Neural crest cell (in vitro differentiated cells): ENCODE measurements around the gene CREBRF. TPM values are rescaled to one million over a fixed set of nuclear protein-coding genes. Genes with fewer than 3 reads are reported as not detected.
A peak's percentile ranks its signal among the peaks of the same experiment; 100 is the strongest.

Experiments
- DNase-seq: peaks from one replicate; pipeline ENCODE4 v3.0.0; 2021; ENCODE audit warnings: low read depth, mixed read lengths, low spot score
- H3K27ac Mint-ChIP-seq: one replicate; pipeline ENCODE4 v1.8.0; 2021; ENCODE audit warnings: mild to moderate bottlenecking, mixed read lengths; ENCODE audit not compliant: unreplicated experiment
- H3K27me3 Mint-ChIP-seq: 2 replicates; pipeline ENCODE4 v1.8.0; 2021; ENCODE audit warnings: low read depth, mild to moderate bottlenecking, mixed read lengths
- H3K36me3 Mint-ChIP-seq: 2 replicates; pipeline ENCODE4 v1.8.0; 2021; ENCODE audit warnings: low read depth, mild to moderate bottlenecking, mixed read lengths
- H3K4me1 Mint-ChIP-seq: 2 replicates; pipeline ENCODE4 v1.8.0; 2021; ENCODE audit warnings: mixed read lengths
- H3K4me3 Mint-ChIP-seq: one replicate; pipeline ENCODE4 v1.8.0; 2021; ENCODE audit warnings: mild to moderate bottlenecking, mixed read lengths
- H3K9me3 Mint-ChIP-seq: 2 replicates; pipeline ENCODE4 v1.8.0; 2021; ENCODE audit warnings: mixed read lengths
- total RNA-seq: library from RNA; stranded (reverse); gene quantifications from 2 replicates; pipeline ENCODE4 v1.2.1, GENCODE V29; 2021
- TF ChIP-seq, protein P1 (sequence below): fragments of 200-600 bp; sonication (generic); conservative IDR thresholded peaks from 2 replicates; pipeline ENCODE4 v1.5.0; 2021; ENCODE audit warnings: antibody characterized with exemption, mild to moderate bottlenecking

CREBRF gene
- total RNA-seq, 1 donor from 2014 or later, result 5.2 TPM

DNA sequence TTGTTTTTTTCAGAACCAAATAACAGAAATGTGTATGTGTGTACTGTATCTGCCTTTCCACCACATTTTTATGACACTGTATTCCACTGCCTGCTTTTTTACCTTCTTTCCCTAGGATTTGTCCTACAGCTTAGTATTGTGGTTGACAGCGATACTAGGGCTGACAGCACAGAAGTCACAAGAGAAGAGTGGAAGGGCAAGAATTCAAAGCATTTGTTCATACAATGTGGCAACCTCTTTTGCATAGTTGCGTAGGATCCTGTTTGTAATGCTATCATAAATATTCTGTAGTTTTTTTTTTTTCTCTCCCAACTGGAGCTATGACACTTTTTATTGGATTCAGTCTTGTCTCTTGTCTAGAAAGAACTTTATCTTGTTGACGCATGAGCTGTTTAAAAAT, 82.6 kb downstream of the CREBRF start:
- no peaks in the 10 kb centered on the region for H3K9me3 Mint-ChIP-seq
- no peaks in the 10 kb centered on the region for H3K4me1 Mint-ChIP-seq
- no peak for DNase-seq
- TF ChIP-seq, protein P1, sequence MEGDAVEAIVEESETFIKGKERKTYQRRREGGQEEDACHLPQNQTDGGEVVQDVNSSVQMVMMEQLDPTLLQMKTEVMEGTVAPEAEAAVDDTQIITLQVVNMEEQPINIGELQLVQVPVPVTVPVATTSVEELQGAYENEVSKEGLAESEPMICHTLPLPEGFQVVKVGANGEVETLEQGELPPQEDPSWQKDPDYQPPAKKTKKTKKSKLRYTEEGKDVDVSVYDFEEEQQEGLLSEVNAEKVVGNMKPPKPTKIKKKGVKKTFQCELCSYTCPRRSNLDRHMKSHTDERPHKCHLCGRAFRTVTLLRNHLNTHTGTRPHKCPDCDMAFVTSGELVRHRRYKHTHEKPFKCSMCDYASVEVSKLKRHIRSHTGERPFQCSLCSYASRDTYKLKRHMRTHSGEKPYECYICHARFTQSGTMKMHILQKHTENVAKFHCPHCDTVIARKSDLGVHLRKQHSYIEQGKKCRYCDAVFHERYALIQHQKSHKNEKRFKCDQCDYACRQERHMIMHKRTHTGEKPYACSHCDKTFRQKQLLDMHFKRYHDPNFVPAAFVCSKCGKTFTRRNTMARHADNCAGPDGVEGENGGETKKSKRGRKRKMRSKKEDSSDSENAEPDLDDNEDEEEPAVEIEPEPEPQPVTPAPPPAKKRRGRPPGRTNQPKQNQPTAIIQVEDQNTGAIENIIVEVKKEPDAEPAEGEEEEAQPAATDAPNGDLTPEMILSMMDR, result no peak
- no peaks in the 10 kb centered on the region for H3K36me3 Mint-ChIP-seq
- peaks cover 3% of the 10 kb centered on the region for H3K27me3 Mint-ChIP-seq
- no peak overlapping the region for H3K27ac Mint-ChIP-seq
- no peak overlapping the region for H3K4me3 Mint-ChIP-seq

DNA sequence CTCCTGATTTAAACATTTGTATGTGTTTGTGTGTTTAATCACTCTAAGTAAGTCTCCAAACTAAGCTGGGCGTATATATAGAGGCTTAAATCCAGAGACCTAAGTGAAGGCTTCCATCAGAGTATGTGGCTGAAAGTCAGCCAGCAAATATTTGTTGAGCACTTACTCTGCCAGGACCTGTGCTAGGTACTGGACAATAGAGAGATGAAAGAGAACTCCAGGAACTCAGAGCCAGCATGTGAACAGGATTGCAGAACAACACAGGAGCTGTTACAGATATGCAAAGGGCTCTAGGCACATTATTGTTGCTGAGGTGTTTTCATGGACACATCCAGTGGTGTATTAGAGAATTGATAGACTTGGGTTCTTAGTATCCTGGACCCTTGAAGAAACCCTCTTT, 83.5 kb downstream of the CREBRF start:
- H3K27ac Mint-ChIP-seq, result no peak overlapping the region
- TF ChIP-seq, protein P1, result no peak
- no peaks in the 10 kb centered on the region for H3K9me3 Mint-ChIP-seq
- no peaks in the 10 kb centered on the region for H3K36me3 Mint-ChIP-seq
- H3K4me1 Mint-ChIP-seq, result peaks cover 4% of the 10 kb centered on the region
- H3K4me3 Mint-ChIP-seq, result no peak overlapping the region
- peaks cover 5% of the 10 kb centered on the region for H3K27me3 Mint-ChIP-seq
- DNase-seq, result no peak

DNA sequence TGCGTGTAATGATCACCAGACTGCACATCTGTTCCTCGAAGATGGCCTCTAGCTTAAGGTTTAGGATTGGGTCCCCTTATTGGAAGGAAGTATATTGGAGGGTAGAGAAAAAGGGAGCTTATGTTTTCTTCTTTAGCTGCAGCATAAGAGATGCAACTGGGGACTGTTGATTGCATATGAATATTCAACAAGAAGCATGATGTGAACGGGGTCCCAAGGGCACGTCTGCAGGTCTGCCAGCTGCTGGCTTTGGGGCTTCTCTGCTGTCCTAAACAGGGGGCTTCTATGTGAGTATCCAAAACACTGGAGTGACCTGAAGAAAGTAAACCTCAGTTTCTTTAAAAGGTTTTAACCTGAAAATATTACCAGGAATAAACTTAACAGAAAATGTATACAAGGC, 84.6 kb downstream of the CREBRF start:
- peaks cover 5% of the 10 kb centered on the region for H3K27me3 Mint-ChIP-seq
- no peak overlapping the region for H3K4me3 Mint-ChIP-seq
- peaks cover 11% of the 10 kb centered on the region for H3K4me1 Mint-ChIP-seq
- DNase-seq, result no peak
- TF ChIP-seq, protein P1, result no peak
- no peaks in the 10 kb centered on the region for H3K9me3 Mint-ChIP-seq
- no peaks in the 10 kb centered on the region for H3K36me3 Mint-ChIP-seq
- no peak overlapping the region for H3K27ac Mint-ChIP-seq

DNA sequence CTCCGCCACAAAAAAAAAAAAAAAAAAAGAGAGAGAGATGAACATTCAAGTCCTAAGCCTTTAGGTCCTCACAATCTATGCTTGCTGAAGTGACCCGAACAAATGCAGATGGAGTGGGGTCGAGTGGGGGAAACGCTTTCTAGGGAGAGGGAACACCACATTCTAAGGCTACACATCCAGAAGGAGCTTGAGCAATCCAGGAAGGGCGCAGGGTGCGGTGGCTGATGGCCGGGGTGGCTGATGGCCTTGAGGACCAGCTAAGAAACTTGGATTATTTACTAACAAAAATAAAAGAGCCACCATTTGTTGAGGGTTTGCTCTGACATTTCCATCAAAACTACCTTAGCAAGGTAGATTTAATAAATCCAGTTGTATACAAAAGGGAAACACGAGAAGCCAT, 87.4 kb downstream of the CREBRF start:
- peaks cover 5% of the 10 kb centered on the region for H3K27me3 Mint-ChIP-seq
- no peak overlapping the region for H3K27ac Mint-ChIP-seq
- H3K4me3 Mint-ChIP-seq, result peak overlapping the region; percentile 99
- TF ChIP-seq, protein P1, result no peak
- no peak for DNase-seq
- H3K9me3 Mint-ChIP-seq, result no peaks in the 10 kb centered on the region
- H3K36me3 Mint-ChIP-seq, result peaks cover 3% of the 10 kb centered on the region
- peaks cover 14% of the 10 kb centered on the region for H3K4me1 Mint-ChIP-seq

DNA sequence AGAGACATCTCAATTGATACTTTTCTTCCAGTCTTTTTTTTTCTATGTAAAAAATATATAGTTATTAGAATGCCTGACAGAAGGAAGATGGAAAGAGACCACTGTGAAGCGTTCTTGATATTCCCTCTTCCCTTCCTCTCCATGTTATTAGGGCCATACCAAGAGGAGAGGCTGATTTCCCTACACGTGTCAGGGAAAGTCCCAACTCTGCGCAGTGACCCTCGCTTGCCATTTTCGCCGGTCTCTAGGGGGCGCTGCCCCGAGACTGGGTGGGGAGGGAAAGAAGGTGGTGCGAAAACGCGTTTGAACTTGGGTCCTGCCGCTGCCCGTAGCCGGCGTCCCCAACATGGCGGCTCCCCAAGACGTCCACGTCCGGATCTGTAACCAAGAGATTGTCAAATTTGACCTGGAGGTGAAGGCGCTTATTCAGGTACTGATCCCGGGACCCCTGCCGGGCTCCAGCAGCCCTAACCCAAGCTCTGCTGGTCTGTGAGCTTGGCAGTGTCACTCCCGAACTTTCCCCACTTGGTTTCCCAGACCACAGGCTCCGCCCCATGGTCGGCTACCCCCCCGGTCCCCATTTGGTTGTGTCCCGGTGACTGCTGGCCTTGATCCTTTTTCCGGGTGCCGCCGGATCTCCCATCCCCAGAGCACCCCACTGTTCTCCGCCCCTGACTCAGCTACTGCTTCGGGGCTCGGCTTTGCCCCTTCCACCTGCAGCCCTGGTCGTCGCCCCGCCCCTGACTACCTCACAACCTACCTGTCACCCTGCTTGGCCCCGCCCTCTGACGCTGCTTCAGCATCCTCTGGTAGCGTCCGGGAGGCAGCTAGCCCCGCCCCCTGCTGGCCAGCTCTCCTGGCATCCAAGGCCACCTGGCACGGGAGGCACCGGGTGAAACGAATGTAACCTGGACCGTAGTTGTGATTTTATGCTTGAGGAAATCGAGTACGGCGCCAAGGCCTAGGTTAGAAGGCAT, 88.3 kb downstream of the CREBRF start, which contains the start of gene BNIP1:
TSS of gene BNIP1 (plus strand) at position 332 of the 977 bp plus-strand sequence. CDS start at position 347, 15 bp downstream.
- Mint-ChIP-seq H3K4me3 (peak within 1 kb of the TSS; percentile 99), H3K4me1 (peaks cover 14% of the 10 kb centered on the region), H3K36me3 (peaks cover 10% of the 10 kb centered on the region), H3K27ac (peak within 1 kb of the TSS; percentile 93), H3K9me3 (no peaks in the 10 kb centered on the region), H3K27me3 (peaks cover 5% of the 10 kb centered on the region)
- peak; percentile 99 for DNase-seq
- TF ChIP-seq, protein P1, result peak; percentile 95
